SK-N-SH treated with all-trans-retinoic acid at 6 μM for 48 hours (cell line): ENCODE measurements around the gene SLCO3A1.
A peak's percentile ranks its signal among the peaks of the same experiment; 100 is the strongest.

Source experiments
- ATAC-seq: fragments of 200-7000 bp; cut with Tn5 transposase; 3 replicates; pipeline ENCODE4 v1.9.1; 2020; ENCODE audit warnings: mild to moderate bottlenecking, moderate library complexity
- ARNTL ChIP-seq: fragments of 450-650 bp; formaldehyde crosslinking; IDR thresholded peaks from 2 replicates; pipeline ENCODE4 v1.5.0; 2020; ENCODE audit warnings: low read depth, mild to moderate bottlenecking, moderate library complexity, borderline replicate concordance
- BACH2 ChIP-seq: fragments of 250-450 bp; sonication (Bioruptor Pico); IDR thresholded peaks from 2 replicates; pipeline ENCODE4 v1.9.0; 2021; ENCODE audit warnings: mild to moderate bottlenecking, borderline replicate concordance
- ESRRG ChIP-seq: fragments of 250-450 bp; sonication (Bioruptor Pico); IDR thresholded peaks from 2 replicates; pipeline ENCODE4 v1.6.1; 2021; ENCODE audit warnings: mild to moderate bottlenecking
- GLIS3 ChIP-seq: fragments of 250-450 bp; sonication (Bioruptor Pico); IDR thresholded peaks from 2 replicates; pipeline ENCODE4 v1.5.0; 2020; ENCODE audit warnings: mild to moderate bottlenecking, moderate library complexity
- ISL1 ChIP-seq: fragments of 250-450 bp; sonication (Bioruptor Pico); IDR thresholded peaks from 2 replicates; pipeline ENCODE4 v2.1.2; 2022; ENCODE audit warnings: mild to moderate bottlenecking, moderate library complexity
- OSR1 ChIP-seq: fragments of 250-450 bp; sonication (Bioruptor Pico); IDR thresholded peaks from 2 replicates; pipeline ENCODE4 v1.8.0; 2022; ENCODE audit warnings: moderate library complexity, mild to moderate bottlenecking, inconsistent platforms
- POU6F1 ChIP-seq: fragments of 250-450 bp; sonication (Bioruptor Pico); IDR thresholded peaks from 2 replicates; pipeline ENCODE4 v1.8.0; 2021; ENCODE audit warnings: low read depth, mild to moderate bottlenecking, moderate library complexity, borderline replicate concordance
- PPARA ChIP-seq: fragments of 250-450 bp; sonication (Bioruptor Pico); IDR thresholded peaks from 2 replicates; pipeline ENCODE4 v1.5.0; 2020; ENCODE audit warnings: mild to moderate bottlenecking, borderline replicate concordance
- RARB ChIP-seq: fragments of 250-450 bp; sonication (Bioruptor Pico); IDR thresholded peaks from 2 replicates; pipeline ENCODE4 v1.8.0; 2021; ENCODE audit warnings: mild to moderate bottlenecking, moderate library complexity
- SNAI2 ChIP-seq: fragments of 250-450 bp; sonication (Bioruptor Pico); IDR thresholded peaks from 2 replicates; pipeline ENCODE4 v1.5.0; 2020; ENCODE audit warnings: mild to moderate bottlenecking, moderate library complexity
- TCF4 ChIP-seq: fragments of 250-450 bp; sonication (Bioruptor Pico); IDR thresholded peaks from 2 replicates; pipeline ENCODE4 v1.8.0; 2021; ENCODE audit warnings: mild to moderate bottlenecking, moderate library complexity, borderline replicate concordance
- TSHZ2 ChIP-seq: fragments of 250-450 bp; sonication (Bioruptor Pico); IDR thresholded peaks from 2 replicates; pipeline ENCODE4 v1.5.0; 2020; ENCODE audit warnings: mild to moderate bottlenecking, moderate library complexity
- ZC3H10 ChIP-seq: fragments of 250-450 bp; sonication (Bioruptor Pico); IDR thresholded peaks from 2 replicates; pipeline ENCODE4 v1.5.1; 2021; ENCODE audit warnings: mild to moderate bottlenecking, moderate library complexity
- ZFP3 ChIP-seq: fragments of 250-450 bp; sonication (Bioruptor Pico); IDR thresholded peaks from 2 replicates; pipeline ENCODE4 v1.5.0; 2020; ENCODE audit warnings: mild to moderate bottlenecking, moderate library complexity
- ZFP30 ChIP-seq: fragments of 450-650 bp; formaldehyde crosslinking; IDR thresholded peaks from 2 replicates; pipeline ENCODE4 v1.5.0; 2022; ENCODE audit warnings: mild to moderate bottlenecking, moderate library complexity
- ZNF565 ChIP-seq: fragments of 450-650 bp; formaldehyde crosslinking; conservative IDR thresholded peaks from 2 replicates; pipeline ENCODE4 v1.5.0; 2020; ENCODE audit warnings: low read depth, mild to moderate bottlenecking, moderate library complexity
- ZNF70 ChIP-seq: fragments of 450-650 bp; formaldehyde crosslinking; IDR thresholded peaks from 2 replicates; pipeline ENCODE4 v1.5.0; 2020; ENCODE audit warnings: mild to moderate bottlenecking, moderate library complexity
- ZNF8 ChIP-seq: fragments of 450-650 bp; formaldehyde crosslinking; IDR thresholded peaks from 2 replicates; pipeline ENCODE4 v1.5.0; 2020; ENCODE audit warnings: mild to moderate bottlenecking, moderate library complexity
- TF ChIP-seq, protein P1 (sequence below): fragments of 250-450 bp; sonication (Bioruptor Pico); IDR thresholded peaks from 2 replicates; pipeline ENCODE4 v1.8.0; 2020; ENCODE audit warnings: mild to moderate bottlenecking, moderate library complexity, borderline replicate concordance
- TF ChIP-seq, protein P2 (sequence below): fragments of 250-450 bp; sonication (Bioruptor Pico); IDR thresholded peaks from 2 replicates; pipeline ENCODE4 v1.5.1; 2020; ENCODE audit warnings: low read depth, mild to moderate bottlenecking, moderate library complexity
- TF ChIP-seq, protein P3 (sequence below): fragments of 250-450 bp; sonication (Bioruptor Pico); IDR thresholded peaks from 2 replicates; pipeline ENCODE4 v1.5.1; 2021; ENCODE audit warnings: mild to moderate bottlenecking, moderate library complexity

The SLCO3A1 gene

GRCh38 chr15:91853511-91853947, at the start of gene SLCO3A1:
TSS of gene SLCO3A1 (plus strand) at chr15:91853708.
- ATAC-seq = peak; percentile 47
- TF ChIP-seq ZNF70 (CRISPR knock-in tag) (no peak), OSR1 (CRISPR knock-in tag) (no peak), ZFP30 (CRISPR knock-in tag) (no peak), SNAI2 (CRISPR knock-in tag) (no peak), RARB (no peak), ESRRG (CRISPR knock-in tag) (no peak), TCF4 (no peak), ARNTL (CRISPR knock-in tag) (no peak), PPARA (CRISPR knock-in tag) (no peak), BACH2 (CRISPR knock-in tag) (no peak), ISL1 (CRISPR knock-in tag) (no peak), ZC3H10 (CRISPR knock-in tag) (no peak)
- TF ChIP-seq, protein P1, sequence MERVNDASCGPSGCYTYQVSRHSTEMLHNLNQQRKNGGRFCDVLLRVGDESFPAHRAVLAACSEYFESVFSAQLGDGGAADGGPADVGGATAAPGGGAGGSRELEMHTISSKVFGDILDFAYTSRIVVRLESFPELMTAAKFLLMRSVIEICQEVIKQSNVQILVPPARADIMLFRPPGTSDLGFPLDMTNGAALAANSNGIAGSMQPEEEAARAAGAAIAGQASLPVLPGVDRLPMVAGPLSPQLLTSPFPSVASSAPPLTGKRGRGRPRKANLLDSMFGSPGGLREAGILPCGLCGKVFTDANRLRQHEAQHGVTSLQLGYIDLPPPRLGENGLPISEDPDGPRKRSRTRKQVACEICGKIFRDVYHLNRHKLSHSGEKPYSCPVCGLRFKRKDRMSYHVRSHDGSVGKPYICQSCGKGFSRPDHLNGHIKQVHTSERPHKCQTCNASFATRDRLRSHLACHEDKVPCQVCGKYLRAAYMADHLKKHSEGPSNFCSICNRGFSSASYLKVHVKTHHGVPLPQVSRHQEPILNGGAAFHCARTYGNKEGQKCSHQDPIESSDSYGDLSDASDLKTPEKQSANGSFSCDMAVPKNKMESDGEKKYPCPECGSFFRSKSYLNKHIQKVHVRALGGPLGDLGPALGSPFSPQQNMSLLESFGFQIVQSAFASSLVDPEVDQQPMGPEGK = no peak
- TF ChIP-seq, protein P2, sequence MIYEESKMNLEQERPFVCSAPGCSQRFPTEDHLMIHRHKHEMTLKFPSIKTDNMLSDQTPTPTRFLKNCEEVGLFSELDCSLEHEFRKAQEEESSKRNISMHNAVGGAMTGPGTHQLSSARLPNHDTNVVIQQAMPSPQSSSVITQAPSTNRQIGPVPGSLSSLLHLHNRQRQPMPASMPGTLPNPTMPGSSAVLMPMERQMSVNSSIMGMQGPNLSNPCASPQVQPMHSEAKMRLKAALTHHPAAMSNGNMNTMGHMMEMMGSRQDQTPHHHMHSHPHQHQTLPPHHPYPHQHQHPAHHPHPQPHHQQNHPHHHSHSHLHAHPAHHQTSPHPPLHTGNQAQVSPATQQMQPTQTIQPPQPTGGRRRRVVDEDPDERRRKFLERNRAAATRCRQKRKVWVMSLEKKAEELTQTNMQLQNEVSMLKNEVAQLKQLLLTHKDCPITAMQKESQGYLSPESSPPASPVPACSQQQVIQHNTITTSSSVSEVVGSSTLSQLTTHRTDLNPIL (CRISPR knock-in tag) = no peak
- TF ChIP-seq, all 23 proteins: peak for 0

DNA sequence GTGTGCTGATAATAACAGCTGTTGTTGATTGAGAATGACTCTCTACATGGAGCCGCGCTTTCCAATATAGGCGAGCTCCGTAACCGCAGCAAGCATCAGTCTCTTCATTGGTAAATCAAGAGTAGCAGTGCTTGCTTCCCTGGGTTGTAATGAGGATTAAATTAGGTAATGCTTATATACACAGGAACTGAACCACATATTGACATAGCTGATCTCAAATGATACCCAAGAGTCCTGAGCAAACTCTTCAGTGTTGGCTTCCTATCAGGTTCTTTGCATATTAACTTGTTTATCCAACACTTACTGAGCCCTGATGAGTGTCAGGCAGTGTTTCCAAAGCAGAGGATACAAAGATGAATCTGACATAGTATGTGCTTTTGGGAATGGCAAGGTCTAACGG, 46.4 kb upstream of the SLCO3A1 start:
- TF ChIP-seq GLIS3 (CRISPR knock-in tag) (no peak), ZFP3 (CRISPR knock-in tag) (no peak), SNAI2 (CRISPR knock-in tag) (no peak), ESRRG (CRISPR knock-in tag) (no peak), PPARA (CRISPR knock-in tag) (no peak), ZNF8 (CRISPR knock-in tag) (no peak), ISL1 (CRISPR knock-in tag) (no peak), ZNF70 (CRISPR knock-in tag) (no peak), ZNF565 (CRISPR knock-in tag) (no peak), TSHZ2 (CRISPR knock-in tag) (no peak), ARNTL (CRISPR knock-in tag) (no peak), RARB (no peak), POU6F1 (no peak)
- TF ChIP-seq, protein P2 (CRISPR knock-in tag) = no peak
- TF ChIP-seq, protein P3, sequence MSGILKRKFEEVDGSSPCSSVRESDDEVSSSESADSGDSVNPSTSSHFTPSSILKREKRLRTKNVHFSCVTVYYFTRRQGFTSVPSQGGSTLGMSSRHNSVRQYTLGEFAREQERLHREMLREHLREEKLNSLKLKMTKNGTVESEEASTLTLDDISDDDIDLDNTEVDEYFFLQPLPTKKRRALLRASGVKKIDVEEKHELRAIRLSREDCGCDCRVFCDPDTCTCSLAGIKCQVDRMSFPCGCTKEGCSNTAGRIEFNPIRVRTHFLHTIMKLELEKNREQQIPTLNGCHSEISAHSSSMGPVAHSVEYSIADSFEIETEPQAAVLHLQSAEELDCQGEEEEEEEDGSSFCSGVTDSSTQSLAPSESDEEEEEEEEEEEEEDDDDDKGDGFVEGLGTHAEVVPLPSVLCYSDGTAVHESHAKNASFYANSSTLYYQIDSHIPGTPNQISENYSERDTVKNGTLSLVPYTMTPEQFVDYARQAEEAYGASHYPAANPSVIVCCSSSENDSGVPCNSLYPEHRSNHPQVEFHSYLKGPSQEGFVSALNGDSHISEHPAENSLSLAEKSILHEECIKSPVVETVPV (CRISPR knock-in tag) = no peak
- no peak for ATAC-seq
